IMR-90 (cell line): ENCODE results near the gene IVL. TPM values are rescaled to one million over a fixed set of nuclear protein-coding genes. Genes with fewer than 3 reads are reported as not detected.

Experiments
- ATAC-seq: fragments of 200-7000 bp; cut with Tn5 transposase; 2 replicates; pipeline ENCODE4 v1.9.1; 2020; ENCODE audit warnings: low read depth, mild to moderate bottlenecking, moderate library complexity
- BruUV-seq: library from RNA; stranded (reverse); fragments of 400-500 nt; replicated peaks from 2 replicates; lab custom pipeline; 2021; lab: Mats Ljungman, UMichigan
- CTCF ChIA-PET: fragments of 300-600 bp; formaldehyde crosslinking; extraction: SDS; loops from one replicate; lab custom pipeline; 2021; ENCODE audit warnings: antibody characterized with exemption; lab: Yijun Ruan, JAX
- POLR2A ChIA-PET: fragments of 300-600 bp; sonication (Branson Sonifier 250); formaldehyde crosslinking; loops from one replicate; lab custom pipeline; 2022; ENCODE audit warnings: antibody characterized with exemption; ENCODE audit not compliant: unreplicated experiment; lab: Charles Lee
- DNase-seq: peaks from one replicate; pipeline ENCODE4 v3.0.0; 2013
- H2AFZ ChIP-seq: replicated peaks from 2 replicates; pipeline ENCODE3; 2013; ENCODE audit warnings: low read length, mild to moderate bottlenecking; ENCODE audit not compliant: poor library complexity
- H2AK5ac ChIP-seq: 2 replicates; pipeline ENCODE4 v1.6.1; 2013; ENCODE audit warnings: low read depth, low read length, inconsistent platforms
- H2AK9ac ChIP-seq: replicated peaks from 2 replicates; pipeline ENCODE3; 2013; ENCODE audit warnings: mild to moderate bottlenecking, low read depth, low read length, moderate library complexity; ENCODE audit not compliant: poor library complexity
- H2BK120ac ChIP-seq: 2 replicates; pipeline ENCODE4 v1.6.1; 2013; ENCODE audit warnings: low read depth, low read length, inconsistent platforms
- H2BK15ac ChIP-seq: 3 replicates; pipeline ENCODE4 v1.6.1; 2013; ENCODE audit warnings: low read depth, low read length, inconsistent platforms
- H2BK20ac ChIP-seq: 2 replicates; pipeline ENCODE4 v1.6.1; 2013; ENCODE audit warnings: low read depth, mild to moderate bottlenecking, inconsistent platforms, low read length, moderate library complexity
- H2BK5ac ChIP-seq: 2 replicates; pipeline ENCODE4 v1.6.1; 2013; ENCODE audit warnings: mild to moderate bottlenecking, low read depth, low read length, inconsistent platforms; ENCODE audit not compliant: poor library complexity, severe bottlenecking
- H3K14ac ChIP-seq: replicated peaks from 2 replicates; pipeline ENCODE4 v1.6.1; 2013; ENCODE audit warnings: low read depth, low read length, inconsistent platforms
- H3K18ac ChIP-seq: 2 replicates; pipeline ENCODE4 v1.6.1; 2013; ENCODE audit warnings: low read depth, low read length, control low read depth
- H3K23ac ChIP-seq: 2 replicates; pipeline ENCODE4 v1.6.1; 2013; ENCODE audit warnings: low read depth, low read length, inconsistent platforms
- H3K27ac ChIP-seq: 2 replicates; pipeline ENCODE4 v1.5.1; 2013; ENCODE audit warnings: mild to moderate bottlenecking, control low read depth, low read length; ENCODE audit not compliant: insufficient read depth
- H3K27me3 ChIP-seq: 2 replicates; pipeline ENCODE4 v1.6.1; 2013; ENCODE audit warnings: low read length; ENCODE audit not compliant: control insufficient read depth, insufficient read depth
- H3K36me3 ChIP-seq: 2 replicates; pipeline ENCODE4 v1.6.1; 2013; ENCODE audit warnings: low read length, mixed read lengths; ENCODE audit not compliant: control insufficient read depth, insufficient read depth
- H3K4ac ChIP-seq: 2 replicates; pipeline ENCODE4 v1.6.1; 2013; ENCODE audit warnings: low read depth, low read length, inconsistent platforms
- H3K4me1 ChIP-seq: 2 replicates; pipeline ENCODE4 v1.6.1; 2013; ENCODE audit warnings: low read length, mixed read lengths; ENCODE audit not compliant: control insufficient read depth, insufficient read depth
- H3K4me2 ChIP-seq: 2 replicates; pipeline ENCODE4 v1.6.1; 2013; ENCODE audit warnings: low read depth, mild to moderate bottlenecking, control low read depth, low read length, moderate library complexity
- H3K4me3 ChIP-seq: 2 replicates; pipeline ENCODE4 v1.5.1; 2013; ENCODE audit warnings: low read depth, mild to moderate bottlenecking, control low read depth, low read length, moderate library complexity; ENCODE audit not compliant: insufficient read depth
- H3K56ac ChIP-seq: 2 replicates; pipeline ENCODE4 v1.6.1; 2013; ENCODE audit warnings: low read length, inconsistent platforms; ENCODE audit not compliant: insufficient read depth; ENCODE audit errors: extremely low read depth
- H3K79me1 ChIP-seq, 2 experiments: 2 replicates each; pipeline ENCODE4 v1.6.1; 2013; ENCODE audit warnings: low read length in 2 of 2, inconsistent platforms in 1 of 2, low read depth in 1 of 2
- H3K9ac ChIP-seq: 2 replicates; pipeline ENCODE4 v1.6.1; 2013; ENCODE audit warnings: low read depth, low read length, control low read depth
- H3K9me1 ChIP-seq: 2 replicates; pipeline ENCODE4 v1.6.1; 2013; ENCODE audit warnings: low read length, inconsistent platforms; ENCODE audit not compliant: insufficient read depth
- H3K9me3 ChIP-seq: 2 replicates; pipeline ENCODE4 v1.6.1; 2013; ENCODE audit warnings: low read length; ENCODE audit not compliant: control insufficient read depth, insufficient read depth
- H4K20me1 ChIP-seq: 2 replicates; pipeline ENCODE4 v1.6.1; 2013; ENCODE audit warnings: low read length, inconsistent platforms; ENCODE audit not compliant: insufficient read depth
- H4K5ac ChIP-seq: 2 replicates; pipeline ENCODE4 v1.6.1; 2013; ENCODE audit warnings: mild to moderate bottlenecking, low read depth, low read length, control low read depth
- H4K8ac ChIP-seq, 2 experiments: 2 replicates each; pipeline ENCODE4 v1.6.1; 2013; ENCODE audit warnings: low read depth in 2 of 2, low read length in 2 of 2, control low read depth in 1 of 2, inconsistent platforms in 1 of 2
- H4K91ac ChIP-seq: 2 replicates; pipeline ENCODE4 v1.6.1; 2013; ENCODE audit warnings: low read depth, low read length, inconsistent platforms; ENCODE audit not compliant: insufficient read depth
- BHLHE40 ChIP-seq: fragments of 150-350 bp; IDR thresholded peaks from 2 replicates; pipeline ENCODE4 v1.6.1; 2016; ENCODE audit warnings: mild to moderate bottlenecking, low read depth, low read length
- CTCF ChIP-seq: conservative IDR thresholded peaks from 2 replicates; pipeline ENCODE4 v1.5.1; 2012; ENCODE audit warnings: mild to moderate bottlenecking, low read depth, low read length, improper control_type of control experiment
- RAD21 ChIP-seq: IDR thresholded peaks from 2 replicates; pipeline ENCODE4 v1.6.1; 2012; ENCODE audit warnings: low read length, improper control_type of control experiment
- WGBS, 2 experiments: methylation state at CpG; one replicate each; pipeline versions ENCODE4 v1.1.5 to v1.1.7; 2013; ENCODE audit warnings: missing lambda C conversion rate in 2 of 2; ENCODE audit not compliant: insufficient read length in 1 of 2; ENCODE audit errors: extremely low coverage in 2 of 2; 5-methylcytosine and 5-hydroxymethylcytosine counted together
- dilution Hi-C: fragments of 300-500 bp; cut with HindIII; formaldehyde crosslinking; loops from one replicate; pipeline ENCODE4 v1.14.3; 2018; ENCODE audit warnings: low sequenced_read_pairs; ENCODE audit not compliant: unreplicated experiment
- in situ Hi-C: fragments of 300-500 bp; cut with MboI; formaldehyde crosslinking; loops from 3 replicates; pipeline ENCODE4 v1.14.3; 2019; ENCODE audit warnings: low sequenced_read_pairs, inconsistent platforms, mixed read lengths
- intact Hi-C: fragments of 100-400 bp; cut with micrococcal nuclease; formaldehyde crosslinking; loops from 2 replicates; pipeline ENCODE4 v1.10.0; 2022
- polyA plus RNA-seq, 3 experiments: library from polyadenylated mRNA; depleted of rRNA; stranded (reverse); fragments of >200 nt; gene quantifications; 2 replicates each; pipeline ENCODE4 v1.2.3, GENCODE V29; 2012; ENCODE audit warnings: low replicate concordance in 1 of 3
- total RNA-seq: library from RNA; depleted of rRNA; stranded (reverse); fragments of >200 nt; gene quantifications from 2 replicates; pipeline ENCODE4 v1.2.3, GENCODE V29; 2012

Gene IVL
- total and polyA plus RNA-seq, 2 of the 4 experiments (the other 2 are of a cell fraction): not detected

- POLR2A ChIA-PET: no interaction called here
- peak; percentile 1 for DNase-seq
- Histone ChIP-seq H3K4me2 (no peak overlapping the region), H2BK20ac (no peak overlapping the region), H3K4ac (no peak overlapping the region), H3K18ac (no peak overlapping the region), H2BK15ac (no peak overlapping the region), H3K56ac (no peak overlapping the region), H2AK5ac (no peak overlapping the region), H3K9me1 (no peaks in the 10 kb centered on the region), H3K79me1 (no peaks in the 10 kb centered on the region), H3K27me3 (no peaks in the 10 kb centered on the region), H3K9ac (no peak overlapping the region), H4K91ac (no peak overlapping the region), H2AFZ (no peak overlapping the region), H2BK5ac (no peak overlapping the region), H2BK120ac (no peak overlapping the region), H4K8ac (no peak overlapping the region), H3K14ac (no peak overlapping the region), H3K9me3 (no peaks in the 10 kb centered on the region), H2AK9ac (no peak overlapping the region), H4K5ac (no peak overlapping the region), H3K36me3 (no peaks in the 10 kb centered on the region), H3K4me1 (no peaks in the 10 kb centered on the region), H3K23ac (no peak overlapping the region), H4K20me1 (no peaks in the 10 kb centered on the region), H3K27ac (no peak overlapping the region), H3K4me3 (no peak overlapping the region)
- dilution Hi-C loops: no loop called here
- ATAC-seq: no peak
- WGBS, 2 experiments: no CpG with 5 or more reads among the region's 3 CpGs
- CTCF ChIA-PET: no interaction called here
- TF ChIP-seq BHLHE40: no peak
- TF ChIP-seq RAD21: peak; percentile 33; the same call in 1 of the 2 replicates
- peak; percentile 21; the same call in 1 of the 2 replicates for TF ChIP-seq CTCF
- intact Hi-C loops: no loop called here
- BruUV-seq: no TSS peak
- in situ Hi-C loops: no loop called here
Measured at GRCh38 chr1:152917794-152918193, 9.4 kb downstream of the IVL start.
